Activated gamma-delta T cell (primary cell): ENCODE data around the gene LSM2.
"Not testable (repeated sequence)": the region's sequence is repeated elsewhere in the genome, so short reads cannot be mapped to it uniquely, and the experiment has no call there.

ENCODE experiments used
- DNase-seq: peaks from one replicate; lab custom pipeline; 2025; lab: John Stamatoyannopoulos, UW
- total RNA-seq, 2 donors: gene quantifications; one replicate each; lab custom pipeline; 2026; lab: John Stamatoyannopoulos, UW

Gene LSM2
- total RNA-seq: 19.4 to 20.6 reads per million in 2 donors

DNA sequence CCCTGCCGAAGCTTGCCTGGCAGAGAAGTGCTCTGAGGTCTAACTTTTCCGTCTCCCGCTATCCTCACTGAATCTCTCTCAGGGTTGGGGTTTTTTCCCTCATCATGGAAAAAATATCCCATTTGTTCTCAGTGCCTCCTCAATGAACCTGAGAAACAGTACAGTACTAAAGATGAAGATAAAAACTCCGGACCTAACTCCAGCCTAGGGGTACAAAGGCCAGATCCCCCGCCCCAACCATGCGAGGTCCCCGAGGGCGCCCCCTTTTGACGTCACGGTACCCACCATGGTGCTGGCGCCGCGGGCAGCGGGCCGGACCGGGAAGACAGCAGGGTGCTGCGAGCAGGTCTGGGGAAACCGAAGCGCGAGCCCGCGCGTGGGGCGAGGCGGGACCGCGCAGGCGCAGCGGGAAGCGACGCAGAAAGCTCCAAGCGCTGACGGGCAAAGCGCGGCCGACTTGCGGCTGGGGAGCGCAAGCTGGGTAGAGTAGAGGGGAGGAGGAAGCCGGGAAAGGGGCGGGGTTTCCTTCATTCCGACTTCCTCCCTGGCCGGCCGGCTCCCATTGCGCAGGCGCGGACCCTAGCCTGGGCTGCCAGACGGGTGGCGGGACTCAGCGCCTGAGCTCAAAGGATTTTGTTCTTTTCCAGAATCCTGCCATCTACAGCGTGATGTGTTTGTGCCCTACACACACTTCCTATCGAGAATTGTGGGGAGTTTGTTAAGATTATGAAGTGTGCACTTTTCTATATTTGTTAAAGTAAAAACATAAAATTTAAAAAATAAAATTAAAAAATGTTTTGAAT, at the start of gene LSM2:
Gene LSM2 (minus strand): TSS at position 497 of the 803 bp plus-strand sequence. CDS start 209 bp downstream, at position 288.
- DNase-seq: peak; percentile 96

DNA sequence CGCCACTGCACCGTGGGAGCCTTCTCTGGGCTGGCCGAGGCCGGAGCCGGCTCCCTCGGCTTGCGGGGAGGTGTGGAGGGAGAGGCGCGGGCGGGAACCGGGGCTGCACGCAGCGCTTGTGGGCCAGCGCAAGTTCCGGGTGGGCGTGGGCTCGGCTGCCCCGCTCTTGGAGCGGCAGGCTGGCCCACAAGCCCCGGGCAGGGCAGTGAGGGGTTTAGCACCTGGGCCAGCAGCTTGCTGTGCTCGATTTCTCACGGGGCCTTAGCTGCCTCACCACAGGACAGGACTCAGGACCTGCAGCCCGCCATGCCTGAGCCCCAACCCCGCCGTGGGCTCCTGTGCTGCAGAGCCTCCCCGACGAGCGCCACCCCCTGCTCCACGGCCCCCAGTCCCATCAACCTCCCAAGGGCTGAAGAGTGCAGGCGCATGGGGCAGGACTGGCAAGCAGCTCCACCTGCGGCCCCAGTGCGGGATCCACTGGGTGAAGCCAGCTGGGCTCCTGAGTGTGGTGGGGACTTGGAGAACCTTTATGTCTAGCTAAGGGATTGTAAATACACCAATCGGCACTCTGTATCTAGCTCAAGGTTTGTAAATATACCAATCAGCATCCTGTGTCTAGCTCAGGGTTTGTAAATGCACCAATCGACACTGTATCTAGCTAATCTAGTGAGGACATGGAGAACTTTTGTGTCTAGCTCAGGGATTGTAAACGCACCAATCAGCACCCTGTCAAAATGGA, 45.4 kb upstream of the LSM2 start:
- DNase-seq: not testable (repeated sequence)

DNA sequence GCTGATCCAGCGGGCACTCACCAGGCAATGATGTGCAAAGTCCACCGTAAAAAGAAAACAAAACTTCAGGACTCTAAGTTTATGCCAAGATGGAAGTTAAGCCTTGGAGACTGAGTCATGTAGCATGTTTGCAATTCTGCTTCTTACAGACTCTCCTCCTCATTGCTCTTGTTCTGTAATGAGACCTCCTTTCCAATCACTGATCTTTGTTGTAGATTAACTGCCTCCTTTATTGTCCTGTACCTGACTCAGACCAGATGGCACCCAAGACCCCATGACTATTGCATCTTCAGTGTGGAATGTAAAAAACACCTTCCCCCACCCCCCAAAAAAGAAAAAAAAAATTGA, 44.7 kb upstream of the LSM2 start:
- no peak for DNase-seq

DNA sequence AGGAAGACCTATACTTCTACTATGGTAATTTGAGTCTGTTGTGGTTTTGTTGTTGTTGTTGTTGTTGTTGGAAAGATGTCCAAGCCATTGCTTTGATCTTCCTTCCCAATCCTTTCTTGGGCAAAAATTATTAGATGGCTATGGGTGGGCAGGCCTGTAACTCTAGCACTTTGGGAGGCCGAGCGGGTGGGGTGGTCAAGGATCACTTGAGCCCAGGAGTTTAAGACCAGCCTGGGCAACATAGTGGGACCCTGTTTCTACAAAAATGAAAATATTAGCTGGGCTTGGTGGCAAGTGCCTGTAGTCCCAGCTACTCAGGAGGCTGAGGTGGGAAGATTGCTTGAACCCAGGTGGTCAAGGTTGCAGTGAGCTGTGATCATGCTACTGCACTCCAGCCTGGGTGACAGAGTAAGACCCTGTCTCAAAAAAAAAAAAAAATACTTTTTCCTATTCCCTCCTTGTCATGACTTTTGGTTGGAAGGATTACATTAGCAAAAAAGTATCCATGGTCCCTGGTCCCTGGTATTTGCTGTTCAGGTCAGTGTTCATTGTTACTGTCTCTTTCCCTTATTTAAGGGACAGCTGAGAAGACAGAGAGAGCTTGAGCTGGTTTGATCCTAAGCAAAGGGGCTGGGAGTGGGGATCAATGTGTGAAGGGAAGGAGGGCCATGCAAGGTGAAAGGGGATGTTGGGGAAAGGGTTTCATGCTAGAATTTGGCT, 44.2 kb upstream of the LSM2 start:
- no peak for DNase-seq

DNA sequence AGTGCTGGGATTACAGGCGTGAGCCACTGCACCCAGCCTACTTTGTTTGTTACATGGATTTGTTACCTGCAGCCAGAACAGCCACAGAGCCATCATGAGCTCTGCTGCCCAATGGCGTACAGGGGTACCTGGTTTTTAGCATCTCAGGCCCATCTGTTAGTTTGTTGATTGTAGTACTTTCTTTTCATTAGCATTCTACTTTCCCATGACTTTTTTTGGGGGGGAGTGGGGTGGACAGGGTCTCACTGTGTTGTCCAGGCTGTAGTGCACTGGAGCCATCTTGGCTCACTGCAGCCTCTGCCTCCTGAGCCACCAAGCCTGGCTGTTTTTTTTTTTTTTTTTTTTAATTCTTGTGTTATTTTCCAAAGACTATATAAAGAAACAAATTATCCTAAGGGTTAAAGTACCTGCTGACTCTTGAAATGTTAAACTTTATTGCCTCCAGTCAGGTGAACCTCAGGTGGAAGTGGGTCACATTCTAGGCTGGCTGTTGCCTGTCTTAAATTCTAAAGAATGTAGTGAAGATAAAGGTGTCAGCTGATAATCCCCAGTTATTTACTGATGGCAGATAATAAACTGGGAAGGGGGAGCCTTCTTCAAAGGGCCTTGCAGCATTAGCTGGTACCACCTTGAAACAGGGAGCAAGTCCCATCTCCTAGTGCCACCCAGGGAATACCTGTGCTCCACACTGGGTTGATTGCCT, 40.7 kb upstream of the LSM2 start:
- no peak for DNase-seq

DNA sequence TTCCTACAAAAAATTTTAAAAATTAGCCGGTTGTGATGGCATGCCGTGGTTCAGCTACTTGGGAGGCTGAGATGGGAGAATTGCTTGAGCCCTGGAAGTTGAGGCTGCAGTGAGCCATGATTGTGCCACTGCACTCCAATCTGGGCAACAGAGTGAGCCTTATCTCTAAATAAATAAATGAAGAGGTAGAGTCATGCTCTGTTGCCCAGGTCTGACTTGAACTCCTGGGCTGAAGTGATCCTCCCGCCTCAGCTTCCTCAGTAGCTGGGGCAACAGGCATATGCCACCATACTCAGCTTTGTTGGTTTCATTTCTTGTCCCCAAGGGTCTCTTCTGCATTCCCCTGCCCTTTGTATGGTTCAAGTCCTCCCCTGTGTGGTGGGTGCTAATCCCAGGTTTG, 37.7 kb upstream of the LSM2 start:
- no peak for DNase-seq

DNA sequence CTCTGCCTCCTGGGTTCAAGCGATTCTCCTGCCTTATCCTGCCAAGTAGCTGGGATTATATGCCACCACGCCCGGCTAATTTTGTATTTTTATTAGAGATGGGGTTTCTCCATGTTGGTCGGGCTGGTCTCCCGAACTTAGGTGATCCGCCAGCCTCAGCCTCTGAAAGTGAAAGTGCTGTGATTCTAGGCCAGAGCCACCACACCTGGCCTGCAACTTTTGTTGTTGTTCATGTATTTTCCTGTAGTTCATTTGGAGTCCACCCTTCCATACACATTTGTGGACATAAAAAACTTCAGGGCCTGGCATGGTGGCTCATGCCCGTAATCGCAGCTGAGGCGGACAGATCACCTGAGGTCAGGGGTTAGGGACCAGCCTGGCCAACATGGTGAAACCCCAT, 35.3 kb upstream of the LSM2 start:
- no peak for DNase-seq

DNA sequence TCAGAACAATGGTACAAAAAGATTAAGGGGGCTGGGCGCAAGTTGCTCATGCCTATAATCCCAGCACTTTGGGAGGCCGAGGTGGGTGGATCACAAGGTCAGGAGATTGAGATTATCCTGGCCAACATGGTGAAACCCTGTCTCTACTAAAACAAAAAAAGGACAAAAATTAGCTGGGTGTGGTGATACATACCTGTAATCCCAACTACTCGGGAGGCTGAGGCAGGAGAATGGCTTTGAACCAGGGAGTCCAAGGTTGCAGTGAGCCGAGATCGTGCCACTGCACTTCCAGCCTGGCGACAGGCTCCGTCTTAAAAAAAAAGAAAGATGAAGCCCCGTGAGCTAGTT, 33.0 kb upstream of the LSM2 start:
- not testable (repeated sequence) for DNase-seq

DNA sequence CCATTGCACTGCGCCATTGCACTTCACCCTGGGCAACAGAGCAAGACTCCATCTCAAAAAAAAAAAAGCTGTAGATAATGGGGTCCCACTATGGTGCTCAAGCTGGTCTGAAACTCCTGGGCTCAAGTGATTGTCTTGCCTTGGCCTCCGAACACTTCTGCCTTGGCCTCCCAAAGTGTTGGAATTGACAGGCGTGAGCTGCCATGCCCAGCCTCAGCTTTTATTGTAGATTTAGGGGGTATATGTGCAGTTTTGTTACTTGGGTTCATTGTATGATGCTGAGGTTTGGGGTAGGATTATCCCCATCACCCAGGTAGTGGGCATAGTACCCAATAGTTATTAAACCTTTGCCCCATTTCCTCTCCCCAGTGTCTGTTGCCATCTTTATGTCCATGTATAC, 32.2 kb upstream of the LSM2 start:
- no peak for DNase-seq

DNA sequence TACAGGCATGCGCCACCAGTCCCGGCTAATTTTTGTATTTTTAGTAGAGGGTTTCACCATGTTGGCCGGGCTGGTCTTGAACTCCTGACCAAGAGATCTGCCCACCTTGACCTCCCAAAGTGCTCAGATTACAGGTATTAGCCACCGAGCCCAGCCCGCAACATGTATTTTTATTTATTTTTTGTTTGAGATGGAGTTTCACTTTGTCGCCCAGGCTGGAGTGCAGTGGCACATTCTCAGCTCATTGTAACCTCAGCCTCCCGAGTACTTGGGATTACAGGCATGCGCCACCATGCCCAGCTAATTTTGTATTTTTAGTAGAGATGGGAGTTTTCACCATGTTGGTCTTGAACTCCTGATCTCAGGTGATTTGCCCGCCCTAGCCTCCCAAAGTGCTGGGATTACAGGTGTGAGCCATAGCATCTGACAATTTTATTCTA, 31.4 kb upstream of the LSM2 start:
- DNase-seq: not testable (repeated sequence)

DNA sequence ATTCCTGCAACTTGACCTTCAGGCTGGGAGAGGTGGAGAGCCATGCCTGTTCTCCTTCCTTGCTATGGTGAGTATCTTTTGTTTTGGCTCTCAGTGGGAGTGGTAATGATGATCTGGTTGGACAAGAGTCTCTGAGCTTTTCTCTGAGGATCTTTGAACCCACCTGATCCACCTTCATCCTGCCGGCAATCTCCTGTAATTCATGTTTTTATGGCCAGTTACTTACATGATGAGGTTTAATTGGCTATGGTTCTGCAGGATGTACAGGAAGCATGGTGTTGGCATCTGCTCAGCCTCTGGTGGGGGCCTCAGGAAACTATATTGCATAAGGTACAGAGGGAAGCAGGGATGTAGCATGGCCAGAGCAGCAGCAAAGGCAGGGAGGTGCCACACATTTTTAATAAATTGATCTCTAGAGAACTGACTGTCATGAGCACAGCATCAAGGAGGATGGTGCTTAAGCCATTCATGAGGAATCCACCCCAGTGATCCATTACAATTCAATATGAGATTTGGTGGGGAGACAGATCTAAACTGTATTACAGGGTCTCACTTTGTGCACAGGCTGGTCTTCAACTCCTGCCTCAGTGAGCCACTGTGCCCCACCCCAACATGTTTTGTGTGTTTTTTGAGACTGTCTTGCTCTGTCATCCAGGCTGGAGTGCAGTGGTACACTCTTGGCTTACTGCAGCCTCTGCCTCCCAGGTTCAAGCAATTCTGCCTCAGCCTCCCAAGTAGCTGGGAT, 30.8 kb upstream of the LSM2 start:
- no peak for DNase-seq

DNA sequence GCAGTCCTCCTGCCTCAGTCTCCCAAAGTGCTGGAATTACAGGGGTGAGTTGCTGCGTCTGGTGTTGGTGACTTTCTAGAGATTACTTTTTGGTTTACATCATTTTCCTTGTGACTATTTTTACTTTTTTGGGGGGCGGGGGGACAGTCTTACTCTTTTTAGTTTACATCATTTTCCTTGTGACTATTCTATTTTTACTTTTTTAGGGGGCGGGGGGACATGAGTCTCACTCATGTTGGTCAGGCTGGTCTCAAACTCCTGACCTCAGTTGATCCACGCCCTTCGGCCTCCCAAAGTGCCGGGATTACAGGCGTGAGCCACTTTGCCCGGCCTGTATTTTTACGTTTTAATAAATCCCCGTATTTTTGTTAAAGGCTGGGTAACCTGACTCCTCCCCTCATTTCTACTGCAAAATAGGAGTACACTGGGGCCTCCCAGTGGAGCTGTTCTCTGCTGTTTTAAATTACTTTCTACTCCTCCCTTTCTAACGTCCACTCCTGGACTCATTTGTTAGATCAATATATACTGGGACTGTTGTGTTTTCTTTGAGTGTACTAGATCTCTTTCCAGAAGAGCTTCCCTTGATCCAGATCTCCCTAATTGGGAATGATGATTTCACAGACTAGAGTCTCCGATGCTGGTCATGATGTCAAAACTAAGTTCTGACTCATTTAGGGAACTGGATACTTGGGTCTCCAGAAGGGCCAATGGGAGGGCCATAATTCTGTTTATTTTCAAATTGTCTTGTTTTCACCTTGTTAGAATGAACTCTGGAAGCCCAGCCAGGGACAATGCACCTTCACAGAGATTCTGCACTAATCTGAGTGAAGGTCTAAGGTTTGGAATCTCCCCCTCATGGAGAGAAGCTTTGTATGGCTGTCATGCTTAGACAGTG, 30.0 kb upstream of the LSM2 start:
- DNase-seq: no peak

DNA sequence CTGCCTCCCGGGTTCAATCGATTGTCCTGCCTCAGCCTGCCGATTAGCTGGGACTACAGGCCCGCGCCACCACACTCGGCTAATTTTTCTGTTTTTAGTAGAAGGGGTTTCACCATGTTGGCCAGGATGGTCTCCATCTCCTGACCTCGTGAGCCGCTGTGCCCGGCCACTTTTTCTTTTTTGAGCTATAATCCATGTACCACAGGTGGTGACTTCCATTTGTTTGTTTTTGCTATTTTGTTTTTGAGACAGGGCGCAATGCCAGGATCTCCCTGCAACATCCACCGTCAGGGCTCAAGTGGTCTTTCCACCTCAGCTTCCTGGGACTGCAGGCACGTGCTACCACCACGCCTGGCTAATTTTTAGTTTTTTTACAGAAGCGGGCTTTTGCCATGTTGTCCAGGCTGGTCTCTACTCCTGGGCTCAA, 29.3 kb upstream of the LSM2 start:
- no peak for DNase-seq

DNA sequence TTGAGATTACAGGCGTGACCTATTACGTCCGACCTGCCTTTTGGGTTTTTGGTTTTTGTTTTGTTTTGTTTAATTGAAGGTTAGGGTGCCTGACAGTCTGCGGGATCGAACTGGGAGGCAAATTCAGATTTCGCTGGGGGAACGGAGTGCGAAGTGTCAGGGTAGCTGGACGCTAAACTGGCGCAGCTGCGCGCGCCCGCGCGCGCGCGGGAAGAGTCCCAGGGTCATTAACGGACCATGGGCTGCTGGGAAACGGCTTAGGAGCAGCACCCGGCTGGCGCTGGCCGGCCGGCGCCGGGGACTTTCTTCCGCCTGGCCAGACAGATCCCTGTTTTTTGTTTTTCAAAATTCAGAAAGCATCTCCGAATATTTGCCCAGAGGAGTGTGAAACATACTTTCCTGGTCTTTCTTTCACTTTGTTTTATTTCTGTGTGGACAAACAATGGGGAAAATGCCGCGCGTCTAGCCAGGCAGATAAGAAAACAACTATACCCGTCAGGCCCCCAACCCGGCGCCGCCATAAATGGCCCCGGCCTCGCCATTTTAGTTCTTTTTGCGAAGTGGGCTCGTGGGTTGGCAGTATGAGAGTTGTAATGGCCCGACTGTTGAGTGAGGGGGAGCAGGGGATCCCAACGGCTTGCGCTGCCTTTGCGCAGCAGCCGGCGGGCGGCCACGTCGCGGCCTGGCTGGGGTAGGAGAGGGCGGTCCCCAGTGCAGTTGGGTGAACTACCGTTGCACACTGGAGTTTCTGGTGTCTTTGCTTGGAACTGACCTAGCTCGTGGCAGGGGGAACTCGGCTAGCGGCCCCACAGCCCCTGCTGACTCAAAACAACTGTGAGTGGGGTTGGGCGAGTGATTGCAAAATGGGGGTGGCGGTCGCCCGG, 27.8 kb upstream of the LSM2 start:
- DNase-seq: peak; percentile 41

DNA sequence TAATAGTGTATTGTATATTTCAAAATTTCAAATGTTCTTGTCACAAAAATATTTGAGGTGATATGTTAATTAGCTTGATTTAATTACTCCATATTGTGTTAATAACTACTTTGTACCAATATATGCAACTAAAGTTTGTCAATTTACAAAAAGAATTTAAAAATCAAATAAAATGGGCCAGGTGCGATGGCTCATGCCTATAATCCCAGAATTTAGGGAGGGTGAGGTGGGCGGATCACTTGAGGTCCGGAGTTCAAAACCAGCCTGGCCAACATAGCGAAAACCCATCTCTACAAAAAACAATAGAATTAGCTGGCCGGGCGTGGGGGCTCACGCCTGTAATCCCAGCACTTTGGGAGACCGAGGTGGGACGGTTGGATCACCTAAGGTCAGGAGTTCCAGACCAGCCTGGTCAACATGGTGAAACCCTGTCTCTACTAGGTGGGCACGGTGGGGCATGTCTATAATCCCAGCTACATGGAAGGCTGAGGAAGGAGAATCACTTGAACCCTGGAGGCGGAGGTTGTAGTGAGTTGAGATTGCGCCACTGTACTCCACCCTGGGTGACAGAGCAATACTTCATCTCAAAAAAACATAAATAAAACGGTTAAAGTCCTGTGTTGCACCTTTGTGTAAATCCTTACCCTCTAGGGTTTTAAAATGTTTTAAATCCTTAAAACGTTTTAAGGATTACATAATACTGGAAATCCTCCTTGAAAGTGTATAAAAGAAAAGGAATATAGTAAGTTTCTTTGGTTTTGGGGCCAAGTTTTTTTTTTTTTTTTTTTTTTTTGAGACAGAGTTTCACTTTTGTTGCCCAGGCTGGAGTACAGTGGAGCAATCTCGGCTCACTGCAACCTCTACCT, 24.8 kb upstream of the LSM2 start:
- DNase-seq: no peak

DNA sequence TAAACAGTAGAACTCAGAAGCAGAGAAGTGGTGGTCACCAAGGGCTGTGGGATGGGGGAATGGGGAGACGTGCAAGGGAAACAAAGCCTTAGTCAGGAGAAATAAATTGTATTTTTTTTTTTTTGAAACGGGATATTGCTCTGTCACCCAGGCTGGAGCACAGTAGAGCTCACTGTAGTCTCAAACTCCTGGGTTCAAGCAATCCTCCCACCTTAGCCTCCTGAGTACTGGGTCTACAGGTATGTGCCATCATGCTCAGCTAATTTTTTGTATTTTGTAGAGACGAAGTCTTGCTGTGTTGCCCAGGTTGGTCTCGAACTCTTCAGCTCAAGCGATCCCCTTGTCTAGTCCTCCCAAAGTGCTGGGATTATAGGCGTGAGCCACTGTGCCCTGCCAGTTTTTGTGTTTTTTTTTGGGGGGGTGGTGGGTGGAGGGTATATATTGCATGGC, 24.1 kb upstream of the LSM2 start:
- no peak for DNase-seq

DNA sequence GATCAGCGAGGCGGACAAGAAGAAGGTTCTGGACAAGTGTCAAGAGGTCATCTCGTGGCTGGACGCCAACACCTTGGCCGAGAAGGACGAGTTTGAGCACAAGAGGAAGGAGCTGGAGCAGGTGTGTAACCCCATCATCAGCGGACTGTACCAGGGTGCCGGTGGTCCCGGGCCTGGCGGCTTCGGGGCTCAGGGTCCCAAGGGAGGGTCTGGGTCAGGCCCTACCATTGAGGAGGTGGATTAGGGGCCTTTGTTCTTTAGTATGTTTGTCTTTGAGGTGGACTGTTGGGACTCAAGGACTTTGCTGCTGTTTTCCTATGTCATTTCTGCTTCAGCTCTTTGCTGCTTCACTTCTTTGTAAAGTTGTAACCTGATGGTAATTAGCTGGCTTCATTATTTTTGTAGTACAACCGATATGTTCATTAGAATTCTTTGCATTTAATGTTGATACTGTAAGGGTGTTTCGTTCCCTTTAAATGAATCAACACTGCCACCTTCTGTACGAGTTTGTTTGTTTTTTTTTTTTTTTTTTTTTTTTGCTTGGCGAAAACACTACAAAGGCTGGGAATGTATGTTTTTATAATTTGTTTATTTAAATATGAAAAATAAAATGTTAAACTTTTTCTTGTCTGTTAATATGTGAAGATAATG, 23.0 kb upstream of the LSM2 start:
- no peak for DNase-seq
